K562 (cell line): Measurements from ENCODE around the gene DIAPH3. TPM values are rescaled to one million over a fixed set of nuclear protein-coding genes. Genes with fewer than 3 reads are reported as not detected.

ENCODE experiments used
- ATAC-seq: fragments of 200-7000 bp; cut with Tn5 transposase; 3 replicates; pipeline ENCODE4 v1.9.1; 2020; ENCODE audit warnings: moderate library complexity
- BruUV-seq: library from RNA; stranded (reverse); fragments of 400-500 nt; replicated peaks from 2 replicates; lab custom pipeline; 2021; lab: Mats Ljungman, UMichigan
- CTCF ChIA-PET: fragments of 300-600 bp; formaldehyde crosslinking; extraction: SDS; loops from one replicate; lab custom pipeline; 2021; ENCODE audit warnings: low intra/inter-chr PET ratio; lab: Yijun Ruan, JAX
- POLR2A ChIA-PET: fragments of 300-600, 350-650 bp; sonication (Branson Sonifier 250); formaldehyde crosslinking; extraction: SDS; loops from one replicate; lab custom pipeline; 2021; ENCODE audit warnings: antibody characterized with exemption, inconsistent platforms; lab: Yijun Ruan, JAX
- DNase-seq, 4 experiments: peaks; one replicate each; pipeline versions ENCODE4 v3.0.0 to v3.0.0-alpha.2; 2011 to 2018; ENCODE audit warnings: low spot score in 3 of 4, mixed read lengths in 3 of 4; ENCODE audit errors: extremely low read depth in 1 of 4
- FAIRE-seq: peaks from 2 replicates; lab custom pipeline; 2011; peaks lifted over from hg19 to GRCh38; lab: Jason Lieb, UNC
- H2AFZ ChIP-seq: 2 replicates; pipeline ENCODE4 v1.6.0; 2011; ENCODE audit warnings: low read depth, low read length, control low read depth, inconsistent platforms
- H3K27ac ChIP-seq: fragments of 200-600 bp; 3 replicates; pipeline ENCODE4 v1.8.0; 2011; ENCODE audit warnings: low read depth, mild to moderate bottlenecking, control low read depth, inconsistent platforms, low read length, moderate library complexity, mixed read lengths; ENCODE audit errors: extremely low read depth
- H3K27me3 ChIP-seq, 2 experiments: fragments of 300-600 bp in 1 of 2; 2 replicates in 1 of 2; 3 replicates in 1 of 2; pipeline versions ENCODE4 v1.6.0 to v1.8.0; 2011; ENCODE audit warnings: inconsistent platforms in 2 of 2, low read length in 2 of 2, mild to moderate bottlenecking in 1 of 2, mixed read lengths in 1 of 2, moderate library complexity in 1 of 2; ENCODE audit not compliant: control insufficient read depth in 2 of 2, insufficient read depth in 2 of 2
- H3K36me3 ChIP-seq: fragments of 300-600 bp; 3 replicates; pipeline ENCODE4 v1.8.0; 2011; ENCODE audit warnings: mild to moderate bottlenecking, low read length, inconsistent platforms; ENCODE audit not compliant: control insufficient read depth, insufficient read depth
- H3K4me1 ChIP-seq, 2 experiments: fragments of 200-600 bp in 1 of 2; replicated peaks in 1 of 2; 2 replicates in 1 of 2; 3 replicates in 1 of 2; pipeline versions ENCODE4 v1.5.1 to v1.8.0; 2011; ENCODE audit warnings: inconsistent platforms in 2 of 2, low read length in 2 of 2, mild to moderate bottlenecking in 1 of 2, mixed read lengths in 1 of 2, moderate library complexity in 1 of 2; ENCODE audit not compliant: control insufficient read depth in 2 of 2, insufficient read depth in 2 of 2
- H3K4me2 ChIP-seq: 2 replicates; pipeline ENCODE4 v1.6.1; 2011; ENCODE audit warnings: low read length, control low read depth, inconsistent platforms, mixed read lengths; ENCODE audit not compliant: insufficient read depth
- H3K4me3 ChIP-seq: fragments of 200-600 bp; sonication (generic), shearing (Covaris generic); 2 replicates; pipeline ENCODE4 v1.5.1; 2016; ENCODE audit warnings: control low read depth, inconsistent platforms
- H3K79me2 ChIP-seq: fragments of 200-600 bp; 3 replicates; pipeline ENCODE4 v1.8.0; 2011; ENCODE audit warnings: low read length, inconsistent platforms; ENCODE audit not compliant: control insufficient read depth, insufficient read depth
- H3K9ac ChIP-seq, 2 experiments: 2 replicates each; pipeline versions ENCODE4 v1.6.0 to v1.6.1; 2011; ENCODE audit warnings: low read depth in 2 of 2, low read length in 2 of 2, control low read depth in 1 of 2, inconsistent platforms in 1 of 2, mild to moderate bottlenecking in 1 of 2, mixed read lengths in 1 of 2; ENCODE audit not compliant: insufficient read depth in 1 of 2
- H3K9me1 ChIP-seq: one replicate; pipeline ENCODE4 v1.6.0; 2011; ENCODE audit warnings: inconsistent platforms, mild to moderate bottlenecking, low read length, moderate library complexity; ENCODE audit not compliant: control insufficient read depth, insufficient read depth
- H3K9me3 ChIP-seq: replicated peaks from 2 replicates; pipeline ENCODE4 v1.5.1; 2011; ENCODE audit warnings: low read depth, low read length, inconsistent platforms; ENCODE audit not compliant: control insufficient read depth, insufficient read depth
- H4K20me1 ChIP-seq: replicated peaks from 2 replicates; pipeline ENCODE4 v1.6.1; 2011; ENCODE audit warnings: low read length, inconsistent platforms, mixed read lengths; ENCODE audit not compliant: control insufficient read depth, insufficient read depth
- ARNT ChIP-seq, 2 experiments: fragments of 450-650 bp; IDR thresholded peaks; 2 replicates each; pipeline ENCODE4 v1.6.1; 2016; ENCODE audit warnings: mild to moderate bottlenecking in 1 of 2
- CBX5 ChIP-seq: IDR thresholded peaks from 2 replicates; pipeline ENCODE4 v1.6.1; 2014; ENCODE audit warnings: low read depth, borderline replicate concordance
- DACH1 ChIP-seq: fragments of 450-650 bp; IDR thresholded peaks from 2 replicates; pipeline ENCODE4 v1.6.1; 2018; ENCODE audit not compliant: partially characterized antibody
- NCOA6 ChIP-seq: fragments of 450-650 bp; IDR thresholded peaks from 2 replicates; pipeline ENCODE4 v1.6.1; 2017; ENCODE audit warnings: mild to moderate bottlenecking
- ZBTB7A ChIP-seq: IDR thresholded peaks from 2 replicates; pipeline ENCODE4 v1.6.1; 2011; ENCODE audit warnings: low read depth, mild to moderate bottlenecking, low read length, moderate library complexity, borderline replicate concordance; ENCODE audit not compliant: control insufficient read depth
- WGBS: fragments of 100-300 bp; shearing (Covaris generic); methylation state at CpG from one replicate; pipeline ENCODE4 v1.1.6; 2016; ENCODE audit warnings: low coverage, mixed read lengths; ENCODE audit not compliant: insufficient coverage; ENCODE audit errors: missing lambda C conversion rate; 5-methylcytosine and 5-hydroxymethylcytosine counted together
- in situ Hi-C: fragments of 300-500 bp; cut with MboI; formaldehyde crosslinking; loops from 4 replicates; pipeline ENCODE4 v1.15.0; 2018; ENCODE audit warnings: inconsistent platforms, mixed read lengths
- intact Hi-C: fragments of 100-400 bp; cut with micrococcal nuclease; formaldehyde crosslinking; loops from 2 replicates; pipeline ENCODE4 v1.14.2; 2022
- polyA plus RNA-seq, 8 experiments: library from polyadenylated mRNA; depleted of rRNA in 4 of 8; stranded (reverse) in 5 of 8; unstranded in 3 of 8; fragments of >200 nt; fragmentation: Nextera tagmentation in 2 of 8; fragmentation: Illumina TruSeq in 1 of 8; extraction: Ambion mirVana in 2 of 8; extraction: Trizol in 1 of 8; gene quantifications; 2 replicates each; pipeline versions ENCODE4 v1.2.1 to v1.2.3, GENCODE V29; 2011 to 2014; ENCODE audit warnings: inconsistent platforms in 1 of 8, missing spikeins in 1 of 8
- total RNA-seq, 7 experiments: library from RNA; depleted of rRNA in 6 of 7; stranded (reverse); fragments of >200 nt in 6 of 7; fragmentation: Illumina TruSeq in 2 of 7; extraction: Trizol in 2 of 7; gene quantifications; 2 replicates each; pipeline versions ENCODE4 v1.2.1 to v1.2.3, GENCODE V29; 2011 to 2021; ENCODE audit warnings: low replicate concordance in 1 of 7
- TF ChIP-seq, protein P1 (sequence below): fragments of 250-450 bp; sonication (Bioruptor Pico); IDR thresholded peaks from 2 replicates; pipeline ENCODE4 v1.4.0; 2020; ENCODE audit warnings: mild to moderate bottlenecking, moderate library complexity

DIAPH3 gene
- total and polyA plus RNA-seq, 9 of the 15 experiments (the other 6 are each of a cell fraction or from before 2014, with no cell fraction given) = 9.0 to 18.7 (median 14.7) TPM

DNA sequence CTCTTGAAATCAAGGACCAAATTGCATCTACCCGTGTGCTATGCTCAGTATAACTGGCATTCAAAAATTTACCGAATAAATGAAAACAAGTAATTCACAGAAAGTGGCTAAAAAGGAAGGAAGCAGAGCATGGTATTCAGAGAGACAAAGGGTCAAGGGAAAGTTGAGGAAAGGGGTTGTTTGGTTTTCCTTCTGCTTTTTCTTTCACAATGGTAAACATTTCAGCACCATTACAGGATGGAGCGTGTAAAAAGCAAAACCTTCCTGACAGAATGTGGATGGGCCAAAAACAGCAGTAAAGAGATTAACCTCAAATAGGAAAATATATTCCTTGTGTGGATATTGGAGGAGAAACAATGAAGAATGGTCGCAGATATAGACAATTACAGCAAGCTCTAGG lies 14.8 kb downstream of the DIAPH3 start:
- ATAC-seq (no peak), FAIRE-seq (no peak), DNase-seq (no peak)
- TF ChIP-seq DACH1 (no peak), ARNT (IDR thresholded peaks at IDR 0.05) (no peak), NCOA6 (no peak), CBX5 (no peak), ZBTB7A (no peak)
- TF ChIP-seq, protein P1, sequence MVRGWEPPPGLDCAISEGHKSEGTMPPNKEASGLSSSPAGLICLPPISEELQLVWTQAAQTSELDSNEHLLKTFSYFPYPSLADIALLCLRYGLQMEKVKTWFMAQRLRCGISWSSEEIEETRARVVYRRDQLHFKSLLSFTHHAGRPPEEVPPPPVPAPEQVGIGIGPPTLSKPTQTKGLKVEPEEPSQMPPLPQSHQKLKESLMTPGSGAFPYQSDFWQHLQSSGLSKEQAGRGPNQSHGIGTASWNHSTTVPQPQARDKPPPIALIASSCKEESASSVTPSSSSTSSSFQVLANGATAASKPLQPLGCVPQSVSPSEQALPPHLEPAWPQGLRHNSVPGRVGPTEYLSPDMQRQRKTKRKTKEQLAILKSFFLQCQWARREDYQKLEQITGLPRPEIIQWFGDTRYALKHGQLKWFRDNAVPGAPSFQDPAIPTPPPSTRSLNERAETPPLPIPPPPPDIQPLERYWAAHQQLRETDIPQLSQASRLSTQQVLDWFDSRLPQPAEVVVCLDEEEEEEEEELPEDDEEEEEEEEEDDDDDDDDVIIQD (CRISPR knock-in tag) = no peak
- no peaks in the 10 kb centered on the region for H3K9me1 ChIP-seq
- whole genome bisulfite sequencing = 66% methylated on average over 2 of the region's 4 CpGs
- H2AFZ ChIP-seq = no peak overlapping the region
- H3K4me1 ChIP-seq = no peaks in the 10 kb centered on the region; a peak in 1 of 5 replicates
- ChIA-PET CTCF (no interaction called here), POLR2A (no interaction called here)
- peaks cover 78% of the 10 kb centered on the region for H3K79me2 ChIP-seq
- no peak overlapping the region for H3K9ac ChIP-seq
- H3K9me3 ChIP-seq = no peaks in the 10 kb centered on the region
- H3K27ac ChIP-seq = no peak overlapping the region
- intact Hi-C loops = no loop called here
- no peak overlapping the region for H3K4me2 ChIP-seq
- no peak overlapping the region for H3K4me3 ChIP-seq
- no peaks in the 10 kb centered on the region for H3K27me3 ChIP-seq
- peaks cover 9% of the 10 kb centered on the region for H4K20me1 ChIP-seq
- BruUV-seq = no TSS peak
- in situ Hi-C loops = no loop called here
- H3K36me3 ChIP-seq = no peaks in the 10 kb centered on the region
